Activated naive CD8-positive, alpha-beta T cell treated with anti-CD3 and anti-CD28 coated beads, Interleukin-2, amount 50 U/mL, for 24 hours (primary cell): ENCODE data around the gene USP33.
"Not testable (repeated sequence)": the region's sequence is repeated elsewhere in the genome, so short reads cannot be mapped to it uniquely, and the experiment has no call there.

Source experiments
- ATAC-seq: fragments of 150-1000 bp; cut with Tn5 transposase; one replicate; pipeline ENCODE4 v1.10.0; 2021
- DNase-seq: peaks from one replicate; pipeline ENCODE4 v3.0.0; 2021
- H3K27ac Mint-ChIP-seq: one replicate; pipeline ENCODE4 v1.8.0; 2021; ENCODE audit warnings: mild to moderate bottlenecking, mixed read lengths
- H3K27me3 Mint-ChIP-seq: one replicate; pipeline ENCODE4 v1.8.0; 2021; ENCODE audit warnings: mixed read lengths
- H3K36me3 Mint-ChIP-seq: one replicate; pipeline ENCODE4 v1.8.0; 2021; ENCODE audit warnings: low read depth, mixed read lengths
- H3K4me1 Mint-ChIP-seq: one replicate; pipeline ENCODE4 v1.8.0; 2021; ENCODE audit warnings: mixed read lengths
- H3K4me3 Mint-ChIP-seq: one replicate; pipeline ENCODE4 v1.8.0; 2021; ENCODE audit warnings: mild to moderate bottlenecking, moderate library complexity, mixed read lengths
- H3K9me3 Mint-ChIP-seq: one replicate; pipeline ENCODE4 v1.8.0; 2021; ENCODE audit warnings: mixed read lengths

USP33 gene

DNA sequence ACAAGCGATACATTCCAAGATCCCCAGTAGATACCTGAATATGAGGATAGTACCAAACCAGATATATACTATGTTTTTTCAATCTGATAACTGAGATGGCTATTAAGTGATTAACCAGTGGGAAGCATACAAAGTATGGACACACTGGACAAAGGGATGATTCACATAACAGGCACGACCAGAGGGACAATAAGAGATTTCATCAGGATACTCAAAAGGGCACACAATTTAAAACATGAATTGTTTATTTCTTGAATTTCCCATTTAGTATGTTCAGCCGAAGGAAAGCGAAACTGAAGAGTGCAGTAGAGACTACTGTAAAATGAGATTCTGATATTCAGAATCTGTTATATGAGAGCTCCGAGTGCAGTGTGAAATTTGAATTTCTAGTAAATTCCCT, 87.8 kb downstream of the USP33 start:
- peaks cover 7% of the 10 kb centered on the region for H3K36me3 Mint-ChIP-seq
- DNase-seq (no peak), ATAC-seq (no peak)
- peak overlapping the region; percentile 13 for H3K27ac Mint-ChIP-seq
- peak overlapping the region; percentile 13 for H3K4me3 Mint-ChIP-seq
- H3K4me1 Mint-ChIP-seq: peaks cover 70% of the 10 kb centered on the region
- H3K27me3 Mint-ChIP-seq: no peaks in the 10 kb centered on the region
- no peaks in the 10 kb centered on the region for H3K9me3 Mint-ChIP-seq

DNA sequence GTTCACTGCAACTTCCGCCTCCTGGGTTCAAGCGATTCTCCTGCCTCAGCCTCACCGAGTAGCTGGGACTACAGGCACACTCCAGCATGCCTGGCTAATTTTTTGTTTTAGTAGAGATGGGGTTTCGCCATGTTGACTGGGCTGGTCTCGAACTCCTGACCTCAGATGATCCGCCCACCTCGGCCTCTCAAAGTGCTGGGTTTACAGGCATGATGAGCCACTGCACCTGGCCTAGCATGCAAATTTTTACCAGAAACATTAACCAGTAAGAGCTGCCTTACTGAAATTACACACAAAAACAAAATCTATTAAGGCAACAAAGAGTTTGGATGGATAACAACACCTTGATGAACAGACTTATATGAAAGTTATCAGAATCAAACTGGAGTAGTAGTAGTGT, 89.3 kb downstream of the USP33 start:
- peaks cover 68% of the 10 kb centered on the region for H3K4me1 Mint-ChIP-seq

DNA sequence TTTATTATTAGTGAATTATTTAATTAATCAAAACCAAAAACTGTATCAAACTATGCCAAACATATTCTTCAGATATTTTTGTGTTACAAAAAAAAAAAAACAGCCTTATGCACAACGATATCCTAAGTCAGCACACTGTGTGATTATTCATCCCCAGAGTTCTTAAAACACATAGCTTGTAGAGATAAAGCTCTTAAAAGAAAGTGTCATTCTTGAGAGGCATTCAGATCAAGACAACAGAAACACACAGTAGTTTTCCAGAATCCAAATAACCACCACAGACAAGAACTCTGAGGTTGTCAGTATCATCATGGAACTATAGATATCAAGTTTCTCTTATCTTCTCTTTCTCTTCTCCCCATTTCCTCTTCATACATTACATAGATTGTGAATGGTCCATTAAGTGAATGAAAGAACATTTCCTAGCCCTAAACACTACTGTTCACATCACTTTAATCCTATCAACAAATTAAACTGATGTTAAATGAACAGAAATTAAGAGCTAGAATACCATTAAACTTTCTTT, 90.7 kb downstream of the USP33 start:
- no peak overlapping the region for H3K4me3 Mint-ChIP-seq
- no peaks in the 10 kb centered on the region for H3K9me3 Mint-ChIP-seq
- peak overlapping the region; percentile 56 for H3K27ac Mint-ChIP-seq
- peak; percentile 52 for ATAC-seq
- H3K36me3 Mint-ChIP-seq: peaks cover 5% of the 10 kb centered on the region
- no peak for DNase-seq
- H3K4me1 Mint-ChIP-seq: peaks cover 71% of the 10 kb centered on the region
- H3K27me3 Mint-ChIP-seq: no peaks in the 10 kb centered on the region

More for the DNA sequence above, 89.3 kb downstream of the USP33 start:
- no peak for DNase-seq
- H3K27ac Mint-ChIP-seq: no peak overlapping the region
- no peaks in the 10 kb centered on the region for H3K27me3 Mint-ChIP-seq
- H3K9me3 Mint-ChIP-seq: no peaks in the 10 kb centered on the region
- H3K4me3 Mint-ChIP-seq: no peak overlapping the region
- H3K36me3 Mint-ChIP-seq: peaks cover 5% of the 10 kb centered on the region
- ATAC-seq: no peak

DNA sequence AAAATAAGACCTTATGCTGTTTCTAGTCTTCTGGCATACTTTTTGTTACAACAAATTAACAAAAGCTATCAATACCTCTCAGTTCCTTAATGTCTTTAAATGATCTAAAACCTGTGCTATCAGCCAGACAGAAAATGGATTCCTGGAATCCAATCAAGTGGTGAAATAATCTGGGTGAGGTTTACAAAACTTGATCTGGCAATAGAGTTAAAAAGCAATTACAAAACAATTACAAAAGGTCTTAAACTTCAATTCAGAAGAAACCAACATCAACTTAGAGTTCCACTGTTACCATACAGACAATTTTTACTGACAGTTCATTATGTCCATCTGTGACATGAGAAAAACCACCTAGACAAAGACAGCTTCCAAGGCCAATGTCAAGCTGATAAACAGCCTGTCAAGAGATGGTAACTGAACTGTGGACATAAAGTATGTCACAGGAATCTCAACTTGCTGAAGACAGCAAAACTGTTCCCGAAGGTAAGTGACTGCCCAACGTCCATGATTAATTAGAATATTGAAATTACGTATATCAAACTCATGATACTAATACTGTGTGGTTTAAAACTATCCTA, 94.6 kb downstream of the USP33 start:
- peaks cover 6% of the 10 kb centered on the region for H3K36me3 Mint-ChIP-seq
- DNase-seq (no peak), ATAC-seq (no peak)
- H3K9me3 Mint-ChIP-seq: no peaks in the 10 kb centered on the region
- no peaks in the 10 kb centered on the region for H3K27me3 Mint-ChIP-seq
- H3K4me3 Mint-ChIP-seq: no peak overlapping the region
- H3K4me1 Mint-ChIP-seq: peaks cover 55% of the 10 kb centered on the region
- H3K27ac Mint-ChIP-seq: no peak overlapping the region

DNA sequence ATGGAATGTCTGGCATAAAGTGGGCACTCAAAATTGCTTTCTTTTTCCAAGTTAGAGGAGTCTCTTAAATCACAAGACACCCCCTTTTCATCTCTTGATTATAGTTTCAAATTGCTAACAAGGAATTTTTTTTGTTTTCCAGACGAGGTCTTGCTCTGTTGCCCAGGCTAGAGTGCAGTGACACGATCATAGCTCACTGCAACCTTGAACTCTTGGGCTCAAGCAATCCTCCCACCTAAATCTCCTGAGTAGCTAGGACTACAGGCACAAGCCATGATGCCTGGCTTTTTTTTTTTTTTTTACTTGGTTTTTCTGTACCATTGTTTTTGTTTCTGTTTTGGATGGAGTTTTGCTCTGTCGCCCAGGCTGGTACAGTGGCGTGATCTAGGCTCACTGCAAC, 98.0 kb downstream of the USP33 start:
- no peak overlapping the region for H3K4me3 Mint-ChIP-seq
- no peaks in the 10 kb centered on the region for H3K9me3 Mint-ChIP-seq
- DNase-seq: no peak
- H3K4me1 Mint-ChIP-seq: peaks cover 34% of the 10 kb centered on the region
- no peak overlapping the region for H3K27ac Mint-ChIP-seq
- ATAC-seq: no peak
- H3K36me3 Mint-ChIP-seq: peaks cover 10% of the 10 kb centered on the region
- H3K27me3 Mint-ChIP-seq: no peaks in the 10 kb centered on the region

DNA sequence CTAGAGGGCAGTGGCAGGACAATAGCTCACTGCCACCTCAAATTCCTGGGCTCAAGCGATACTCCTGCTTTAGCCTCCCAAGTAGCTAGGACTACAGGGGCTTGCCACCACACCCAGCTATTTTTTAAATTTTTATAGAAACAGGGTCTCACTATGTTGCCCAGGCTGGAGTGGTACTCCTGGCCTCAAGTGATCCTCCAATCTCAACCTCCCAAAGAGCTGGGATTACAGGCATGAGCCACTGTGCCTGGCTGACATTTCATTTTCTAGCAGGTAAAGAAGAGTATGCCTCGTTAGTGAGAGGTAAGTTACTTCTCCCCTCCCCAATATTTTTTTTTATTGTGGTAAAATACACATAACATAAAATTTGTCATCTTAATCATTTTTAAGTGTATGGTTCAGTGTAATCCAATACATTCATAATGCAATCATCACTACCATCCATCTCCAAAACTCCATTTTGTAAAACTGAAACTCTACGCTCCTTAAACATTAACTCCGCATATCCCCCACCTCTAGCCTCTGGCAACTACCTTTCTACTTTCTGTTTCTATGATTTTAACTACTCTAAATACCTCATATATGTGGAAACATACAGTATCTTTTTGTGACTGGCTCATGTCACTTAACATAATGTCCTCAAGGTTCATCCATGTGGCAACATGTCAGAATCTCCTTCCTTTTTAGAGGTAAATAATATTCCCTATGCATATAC, 99.6 kb downstream of the USP33 start:
- no peaks in the 10 kb centered on the region for H3K9me3 Mint-ChIP-seq
- DNase-seq (no peak), ATAC-seq (peak; percentile 15)
- H3K27ac Mint-ChIP-seq: no peak overlapping the region
- peaks cover 39% of the 10 kb centered on the region for H3K4me1 Mint-ChIP-seq
- peaks cover 9% of the 10 kb centered on the region for H3K36me3 Mint-ChIP-seq
- H3K4me3 Mint-ChIP-seq: no peak overlapping the region
- H3K27me3 Mint-ChIP-seq: no peaks in the 10 kb centered on the region

DNA sequence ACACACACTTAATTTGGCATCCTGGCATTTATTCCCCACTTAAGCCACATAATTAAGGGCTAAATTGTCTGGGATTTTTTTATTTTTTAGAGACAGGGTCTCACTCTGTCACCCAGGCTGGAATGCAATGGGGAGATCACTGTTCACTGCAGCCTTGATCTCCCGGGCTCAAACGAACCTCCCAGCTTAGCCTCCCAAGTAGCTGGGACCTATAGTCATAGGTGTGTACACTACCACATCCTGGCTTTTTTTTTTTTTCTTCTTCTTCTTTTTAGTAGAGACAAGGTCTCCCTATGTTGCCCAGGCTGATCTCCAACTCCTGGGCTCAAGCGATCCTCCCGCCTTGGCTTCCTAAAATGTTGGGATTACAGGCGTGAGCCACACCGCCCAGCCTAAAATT, 101.4 kb downstream of the USP33 start:
- DNase-seq (no peak), ATAC-seq (no peak)
- Mint-ChIP-seq H3K27me3 (no peaks in the 10 kb centered on the region), H3K9me3 (no peaks in the 10 kb centered on the region), H3K4me3 (no peak overlapping the region), H3K27ac (no peak overlapping the region), H3K36me3 (peaks cover 16% of the 10 kb centered on the region), H3K4me1 (peaks cover 28% of the 10 kb centered on the region)

DNA sequence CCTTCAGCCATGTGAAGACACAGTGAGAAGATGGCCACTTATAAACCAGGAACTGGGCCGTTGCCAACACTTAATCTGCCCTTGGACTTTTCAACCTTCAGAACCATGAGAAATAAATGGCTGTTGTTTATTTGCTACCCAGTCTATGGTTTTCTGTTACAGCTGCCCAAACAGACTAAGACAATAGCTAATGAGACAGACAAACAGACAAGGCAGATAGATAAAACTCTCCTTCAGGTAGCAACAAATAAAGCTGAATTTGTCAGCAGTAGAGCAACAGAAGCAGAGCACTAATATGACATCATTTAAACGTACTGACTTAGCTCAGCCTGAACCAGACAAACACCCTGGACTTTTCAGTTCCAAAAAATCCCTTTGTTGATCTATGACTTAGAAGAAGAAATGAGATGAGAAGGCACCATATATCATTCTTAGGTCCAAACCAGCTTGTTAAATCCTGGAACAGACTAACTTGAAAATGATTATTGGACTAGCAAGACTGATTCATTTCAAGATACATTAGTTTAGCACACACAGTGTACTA, 104.1 kb downstream of the USP33 start:
- Mint-ChIP-seq H3K27ac (peak overlapping the region; percentile 25), H3K36me3 (peaks cover 39% of the 10 kb centered on the region), H3K9me3 (peaks cover 9% of the 10 kb centered on the region), H3K4me3 (no peak overlapping the region), H3K27me3 (no peaks in the 10 kb centered on the region), H3K4me1 (peaks cover 31% of the 10 kb centered on the region)
- peak; percentile 33 for ATAC-seq
- no peak for DNase-seq

DNA sequence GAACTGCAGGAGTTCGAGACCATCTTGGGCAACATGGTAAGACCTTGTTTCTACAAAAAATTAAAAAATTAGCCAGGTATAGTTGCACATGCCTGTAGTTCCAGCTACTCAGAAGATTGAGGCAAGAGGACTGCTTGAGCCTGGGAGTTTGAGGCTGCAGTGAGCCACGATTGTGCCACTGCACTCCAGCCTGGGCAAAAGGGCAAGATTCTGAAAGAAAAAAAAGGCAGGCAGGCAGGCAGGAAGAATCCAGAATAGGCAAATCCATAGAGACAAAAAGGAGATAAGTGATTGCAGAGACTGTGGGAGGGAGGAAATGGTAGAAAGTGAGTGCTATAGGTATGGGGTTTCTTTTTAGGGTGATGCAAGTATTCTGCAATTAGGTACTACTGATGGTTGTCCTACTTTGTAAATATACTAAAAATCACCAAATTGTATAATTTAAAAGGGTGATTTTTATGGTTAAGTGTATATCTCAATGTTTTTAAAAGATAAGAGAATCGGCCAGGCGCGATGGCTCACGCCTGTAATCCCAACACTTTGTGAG, 106.6 kb downstream of the USP33 start:
- peaks cover 27% of the 10 kb centered on the region for H3K9me3 Mint-ChIP-seq
- no peak for DNase-seq
- no peak overlapping the region for H3K4me3 Mint-ChIP-seq
- ATAC-seq: no peak
- peaks cover 34% of the 10 kb centered on the region for H3K4me1 Mint-ChIP-seq
- H3K36me3 Mint-ChIP-seq: peaks cover 62% of the 10 kb centered on the region
- peak overlapping the region; percentile 23 for H3K27ac Mint-ChIP-seq
- no peaks in the 10 kb centered on the region for H3K27me3 Mint-ChIP-seq

DNA sequence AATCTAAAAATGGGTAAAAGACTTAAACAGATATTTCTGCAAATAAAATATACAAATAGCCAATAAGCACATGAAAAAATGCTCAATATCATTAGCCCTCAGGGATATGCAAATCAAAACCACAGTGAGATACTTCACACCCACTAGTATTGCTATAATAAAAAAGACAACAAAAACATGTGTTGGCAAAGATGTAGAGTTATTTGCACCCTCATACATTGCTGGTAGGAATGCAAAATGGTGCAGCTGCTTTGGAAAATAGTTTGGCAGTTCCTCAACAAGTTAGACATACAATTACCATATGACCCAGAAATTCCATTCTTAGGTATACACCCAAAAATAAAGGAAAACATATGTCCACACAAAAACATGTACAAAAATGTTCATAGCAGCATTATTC, 107.4 kb downstream of the USP33 start:
- Mint-ChIP-seq H3K4me3 (no peak overlapping the region), H3K36me3 (peaks cover 64% of the 10 kb centered on the region)
- ATAC-seq: no peak

DNA sequence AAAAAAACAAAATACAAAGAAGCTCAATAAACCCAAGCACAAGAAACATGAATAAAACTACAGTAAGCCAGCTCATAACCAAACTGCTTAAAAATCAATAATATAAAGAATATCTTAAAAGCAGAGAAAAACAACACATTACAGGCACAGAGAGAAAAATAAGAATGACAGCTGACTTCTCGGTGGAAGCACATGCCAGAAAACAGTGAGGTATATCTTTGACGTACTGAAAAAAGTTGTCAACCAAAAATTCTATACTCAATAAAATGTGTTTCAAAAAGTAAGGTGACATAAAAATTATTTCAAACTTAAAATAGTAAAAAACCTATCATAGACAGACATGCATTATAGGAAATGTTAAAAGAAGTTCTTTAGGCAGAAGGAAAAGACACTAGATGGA, 110.5 kb downstream of the USP33 start:
- ATAC-seq (no peak), DNase-seq (no peak)
- H3K36me3 Mint-ChIP-seq: peaks cover 71% of the 10 kb centered on the region
- H3K4me1 Mint-ChIP-seq: peaks cover 23% of the 10 kb centered on the region
- no peak overlapping the region for H3K4me3 Mint-ChIP-seq
- no peak overlapping the region for H3K27ac Mint-ChIP-seq
- H3K27me3 Mint-ChIP-seq: no peaks in the 10 kb centered on the region
- peaks cover 27% of the 10 kb centered on the region for H3K9me3 Mint-ChIP-seq

More for the DNA sequence above, 107.4 kb downstream of the USP33 start:
- peaks cover 34% of the 10 kb centered on the region for H3K4me1 Mint-ChIP-seq
- peaks cover 27% of the 10 kb centered on the region for H3K9me3 Mint-ChIP-seq
- no peak overlapping the region for H3K27ac Mint-ChIP-seq
- no peaks in the 10 kb centered on the region for H3K27me3 Mint-ChIP-seq
- DNase-seq: no peak

DNA sequence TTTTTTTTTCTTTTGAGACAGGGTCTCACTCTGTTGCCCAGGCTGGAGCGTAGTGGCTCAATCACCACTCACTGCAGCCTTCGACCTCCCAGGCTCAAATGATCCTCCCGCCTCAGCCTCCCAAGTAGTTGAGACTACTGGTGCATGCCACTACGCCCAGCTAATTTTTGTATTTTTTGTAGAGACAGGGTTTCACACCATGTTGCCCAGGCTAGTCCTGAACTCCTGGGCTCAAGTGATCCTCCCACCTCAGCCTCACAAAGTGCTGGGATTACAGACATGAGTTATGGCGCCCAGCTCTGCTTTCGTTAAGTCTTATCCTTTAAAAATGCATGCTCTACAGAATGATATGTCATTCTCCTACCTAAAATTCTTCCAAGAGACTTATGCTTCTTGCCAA, 113.4 kb downstream of the USP33 start:
- not testable (repeated sequence) for H3K27ac Mint-ChIP-seq, ATAC-seq, H3K4me3 Mint-ChIP-seq, DNase-seq, H3K27me3 Mint-ChIP-seq
- peaks cover 59% of the 10 kb centered on the region for H3K36me3 Mint-ChIP-seq
- peaks cover 13% of the 10 kb centered on the region for H3K4me1 Mint-ChIP-seq
- peaks cover 24% of the 10 kb centered on the region for H3K9me3 Mint-ChIP-seq
